Esophagus muscularis mucosa (tissue), 4 donors: Measurements from ENCODE around the gene ZKSCAN3.

Experiments
- EP300 ChIP-seq: sonication (generic); formaldehyde crosslinking; IDR thresholded peaks from one replicate; pipeline ENCODE4 v1.6.1; 2017; ENCODE audit warnings: antibody characterized with exemption
- POLR2AphosphoS5 ChIP-seq, 2 donors: sonication (generic); formaldehyde crosslinking; IDR thresholded peaks; one replicate each; pipeline ENCODE4 v1.6.1; 2017; ENCODE audit warnings: antibody characterized with exemption in 2 of 2
- TF ChIP-seq, protein P1 (sequence below), 3 experiments: fragments of 200-600 bp in 2 of 3; fragments of 450-650 bp in 1 of 3; sonication (generic) in 2 of 3; IDR thresholded peaks; one replicate each; pipeline ENCODE4 v1.5.1; 2017 to 2019; ENCODE audit warnings: antibody characterized with exemption in 3 of 3, mild to moderate bottlenecking in 2 of 3, moderate library complexity in 1 of 3

GRCh38 chr6:28312939-28313338 is 36.8 kb upstream of the ZKSCAN3 start:
- TF ChIP-seq POLR2AphosphoS5 (IDR thresholded peaks at IDR 0.05) = no peak
- TF ChIP-seq, protein P1, sequence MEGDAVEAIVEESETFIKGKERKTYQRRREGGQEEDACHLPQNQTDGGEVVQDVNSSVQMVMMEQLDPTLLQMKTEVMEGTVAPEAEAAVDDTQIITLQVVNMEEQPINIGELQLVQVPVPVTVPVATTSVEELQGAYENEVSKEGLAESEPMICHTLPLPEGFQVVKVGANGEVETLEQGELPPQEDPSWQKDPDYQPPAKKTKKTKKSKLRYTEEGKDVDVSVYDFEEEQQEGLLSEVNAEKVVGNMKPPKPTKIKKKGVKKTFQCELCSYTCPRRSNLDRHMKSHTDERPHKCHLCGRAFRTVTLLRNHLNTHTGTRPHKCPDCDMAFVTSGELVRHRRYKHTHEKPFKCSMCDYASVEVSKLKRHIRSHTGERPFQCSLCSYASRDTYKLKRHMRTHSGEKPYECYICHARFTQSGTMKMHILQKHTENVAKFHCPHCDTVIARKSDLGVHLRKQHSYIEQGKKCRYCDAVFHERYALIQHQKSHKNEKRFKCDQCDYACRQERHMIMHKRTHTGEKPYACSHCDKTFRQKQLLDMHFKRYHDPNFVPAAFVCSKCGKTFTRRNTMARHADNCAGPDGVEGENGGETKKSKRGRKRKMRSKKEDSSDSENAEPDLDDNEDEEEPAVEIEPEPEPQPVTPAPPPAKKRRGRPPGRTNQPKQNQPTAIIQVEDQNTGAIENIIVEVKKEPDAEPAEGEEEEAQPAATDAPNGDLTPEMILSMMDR (IDR thresholded peaks at IDR 0.05) = no peak
- TF ChIP-seq EP300 = no peak
